Medulla oblongata (tissue), 1 donor: ENCODE measurements around the gene MBNL3.
"Not testable (repeated sequence)": the region's sequence is repeated elsewhere in the genome, so short reads cannot be mapped to it uniquely, and the experiment has no call there.

ENCODE experiments used
- DNase-seq: peaks from one replicate; pipeline ENCODE4 v3.0.0-alpha.2; 2015; ENCODE audit errors: extremely low spot score

Gene MBNL3

GRCh38 chrX:132369617-132370326, 119.1 kb downstream of the MBNL3 start:
- DNase-seq = no peak

GRCh38 chrX:132367984-132368383, 120.9 kb downstream of the MBNL3 start:
- no peak for DNase-seq

GRCh38 chrX:132367314-132367713, 121.5 kb downstream of the MBNL3 start:
- no peak for DNase-seq

- no peak for DNase-seq
These were observed 123.3 kb downstream of the MBNL3 start for GRCh38 chrX:132365490-132365889.

- DNase-seq = no peak
These were observed 124.5 kb downstream of the MBNL3 start for GRCh38 chrX:132364313-132364712.

- DNase-seq = no peak
These were observed 135.4 kb downstream of the MBNL3 start for GRCh38 chrX:132353430-132353829.

GRCh38 chrX:132336172-132336571, 152.7 kb downstream of the MBNL3 start:
- DNase-seq = no peak

- no peak for DNase-seq
These were observed 155.5 kb downstream of the MBNL3 start for GRCh38 chrX:132333351-132333750.

- no peak for DNase-seq
These were observed 157.3 kb downstream of the MBNL3 start for GRCh38 chrX:132331532-132331931.

- DNase-seq = no peak
These were observed 157.8 kb downstream of the MBNL3 start for GRCh38 chrX:132331000-132331399.

GRCh38 chrX:132330156-132330729, 158.6 kb downstream of the MBNL3 start:
- DNase-seq = no peak

- not testable (repeated sequence) for DNase-seq
These were observed 161.9 kb downstream of the MBNL3 start for GRCh38 chrX:132326960-132327359.
